Measurements from ENCODE around the gene SPPL3.

DNA sequence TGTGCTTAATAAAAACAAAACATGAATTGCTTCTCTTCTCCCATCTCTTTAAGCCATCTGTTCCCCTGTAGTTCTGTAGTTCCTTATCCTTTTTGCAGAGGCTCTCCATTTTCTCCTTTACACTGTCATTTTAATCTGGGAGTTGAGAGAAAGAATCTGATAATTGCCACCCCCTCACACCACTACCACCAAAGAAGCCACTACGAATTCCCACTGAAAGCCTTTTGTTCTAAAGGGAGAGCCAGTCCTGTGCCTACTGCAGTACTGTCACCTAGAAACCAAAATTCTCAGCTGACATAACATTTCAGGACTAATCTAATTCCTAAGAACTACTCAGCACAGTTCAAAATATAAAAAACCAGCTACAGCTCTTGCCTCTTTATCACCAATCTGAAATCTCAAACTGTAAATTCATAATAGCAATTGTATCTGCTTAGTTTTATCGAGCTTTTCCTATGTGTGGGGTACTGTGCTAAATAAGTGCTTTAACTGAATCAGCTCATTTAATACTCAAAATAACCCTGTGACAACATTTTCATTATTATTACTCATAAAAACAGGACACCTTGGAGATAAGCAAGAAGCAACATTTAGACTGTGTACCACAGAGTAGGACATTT, 72.4 kb downstream of the SPPL3 start:
- TF ChIP-seq POLR2AphosphoS5 (IDR thresholded peaks at IDR 0.05; ENCODE audit: insufficient read depth in 1 of 2, low read depth in 1 of 2) (no peak), POLR2A (IDR thresholded peaks at IDR 0.05) (no peak)
- TF ChIP-seq, protein P1, sequence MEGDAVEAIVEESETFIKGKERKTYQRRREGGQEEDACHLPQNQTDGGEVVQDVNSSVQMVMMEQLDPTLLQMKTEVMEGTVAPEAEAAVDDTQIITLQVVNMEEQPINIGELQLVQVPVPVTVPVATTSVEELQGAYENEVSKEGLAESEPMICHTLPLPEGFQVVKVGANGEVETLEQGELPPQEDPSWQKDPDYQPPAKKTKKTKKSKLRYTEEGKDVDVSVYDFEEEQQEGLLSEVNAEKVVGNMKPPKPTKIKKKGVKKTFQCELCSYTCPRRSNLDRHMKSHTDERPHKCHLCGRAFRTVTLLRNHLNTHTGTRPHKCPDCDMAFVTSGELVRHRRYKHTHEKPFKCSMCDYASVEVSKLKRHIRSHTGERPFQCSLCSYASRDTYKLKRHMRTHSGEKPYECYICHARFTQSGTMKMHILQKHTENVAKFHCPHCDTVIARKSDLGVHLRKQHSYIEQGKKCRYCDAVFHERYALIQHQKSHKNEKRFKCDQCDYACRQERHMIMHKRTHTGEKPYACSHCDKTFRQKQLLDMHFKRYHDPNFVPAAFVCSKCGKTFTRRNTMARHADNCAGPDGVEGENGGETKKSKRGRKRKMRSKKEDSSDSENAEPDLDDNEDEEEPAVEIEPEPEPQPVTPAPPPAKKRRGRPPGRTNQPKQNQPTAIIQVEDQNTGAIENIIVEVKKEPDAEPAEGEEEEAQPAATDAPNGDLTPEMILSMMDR (IDR thresholded peaks at IDR 0.05) = no peak
